Measurements from ENCODE around the gene PCDHA8.
"Not testable (repeated sequence)": the region's sequence is repeated elsewhere in the genome, so short reads cannot be mapped to it uniquely, and the experiment has no call there.

The PCDHA8 gene

DNA sequence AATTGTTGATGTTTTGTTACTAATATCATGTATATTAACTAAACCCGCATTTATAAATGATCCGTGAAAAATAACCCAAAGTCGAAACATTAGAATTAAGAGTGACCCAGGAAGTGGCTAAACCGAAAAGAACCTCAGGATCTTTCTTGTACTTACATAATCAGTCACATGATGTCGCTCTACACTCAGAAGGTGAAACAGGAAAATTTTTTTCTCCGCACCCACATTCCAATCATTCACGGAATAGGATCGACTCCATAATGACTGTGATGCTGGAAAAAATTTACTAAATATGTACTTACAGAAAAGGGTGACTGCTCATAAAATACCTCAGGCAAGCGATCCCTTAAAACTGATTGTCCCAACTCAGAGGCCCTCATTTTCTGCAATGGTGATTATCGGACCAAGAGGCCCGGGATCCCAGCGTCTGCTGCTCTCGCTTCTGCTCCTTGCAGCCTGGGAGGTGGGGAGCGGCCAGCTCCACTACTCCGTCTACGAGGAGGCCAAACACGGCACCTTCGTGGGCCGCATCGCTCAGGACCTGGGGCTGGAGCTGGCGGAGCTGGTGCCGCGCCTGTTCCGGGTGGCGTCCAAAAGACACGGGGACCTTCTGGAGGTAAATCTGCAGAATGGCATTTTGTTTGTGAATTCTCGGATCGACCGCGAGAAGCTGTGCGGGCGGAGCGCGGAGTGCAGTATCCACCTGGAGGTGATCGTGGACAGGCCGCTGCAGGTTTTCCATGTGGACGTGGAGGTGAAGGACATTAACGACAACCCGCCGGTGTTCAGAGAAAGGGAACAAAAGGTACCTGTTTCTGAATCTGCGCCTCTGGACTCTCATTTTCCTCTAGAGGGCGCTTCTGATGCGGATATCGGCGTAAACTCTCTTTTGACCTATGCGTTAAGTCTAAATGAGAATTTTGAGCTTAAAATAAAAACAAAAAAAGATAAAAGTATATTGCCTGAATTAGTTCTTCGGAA is 34.4 kb downstream of the PCDHA8 start, which contains the start of gene PCDHA12:
Gene PCDHA12, plus strand, starts transcription at position 224 of the 981 bp plus-strand sequence. Its CDS starts 165 bp downstream, at position 389.
- no peak for DNase-seq (ENCODE audit: low read depth)

DNA sequence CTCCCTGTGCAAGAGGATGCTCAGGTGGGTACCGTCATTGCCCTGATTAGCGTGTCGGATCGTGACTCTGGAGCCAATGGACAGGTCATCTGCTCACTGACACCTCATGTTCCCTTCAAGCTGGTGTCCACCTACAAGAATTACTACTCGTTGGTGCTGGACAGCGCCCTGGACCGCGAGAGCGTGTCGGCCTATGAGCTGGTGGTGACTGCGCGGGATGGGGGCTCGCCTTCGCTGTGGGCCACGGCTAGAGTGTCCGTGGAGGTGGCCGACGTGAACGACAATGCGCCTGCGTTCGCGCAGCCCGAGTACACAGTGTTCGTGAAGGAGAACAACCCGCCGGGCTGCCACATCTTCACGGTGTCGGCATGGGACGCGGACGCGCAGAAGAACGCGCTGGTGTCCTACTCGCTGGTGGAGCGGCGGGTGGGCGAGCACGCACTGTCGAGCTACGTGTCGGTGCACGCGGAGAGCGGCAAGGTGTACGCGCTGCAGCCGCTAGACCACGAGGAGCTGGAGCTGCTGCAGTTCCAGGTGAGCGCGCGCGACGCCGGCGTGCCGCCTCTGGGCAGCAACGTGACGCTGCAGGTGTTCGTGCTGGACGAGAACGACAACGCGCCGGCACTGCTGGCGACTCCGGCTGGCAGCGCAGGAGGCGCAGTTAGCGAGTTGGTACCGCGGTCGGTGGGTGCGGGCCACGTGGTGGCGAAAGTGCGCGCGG is 35.7 kb downstream of the PCDHA8 start:
- DNase-seq (ENCODE audit: low read depth): not testable (repeated sequence)

DNA sequence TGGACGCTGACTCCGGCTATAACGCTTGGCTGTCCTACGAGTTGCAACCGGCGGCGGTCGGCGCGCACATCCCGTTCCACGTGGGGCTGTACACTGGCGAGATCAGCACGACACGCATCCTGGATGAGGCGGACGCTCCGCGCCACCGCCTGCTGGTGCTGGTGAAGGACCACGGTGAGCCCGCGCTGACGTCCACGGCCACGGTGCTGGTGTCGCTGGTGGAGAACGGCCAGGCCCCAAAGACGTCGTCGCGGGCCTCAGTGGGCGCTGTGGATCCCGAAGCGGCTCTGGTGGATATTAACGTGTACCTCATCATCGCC is 36.2 kb downstream of the PCDHA8 start:
- DNase-seq (ENCODE audit: low read depth): no peak

DNA sequence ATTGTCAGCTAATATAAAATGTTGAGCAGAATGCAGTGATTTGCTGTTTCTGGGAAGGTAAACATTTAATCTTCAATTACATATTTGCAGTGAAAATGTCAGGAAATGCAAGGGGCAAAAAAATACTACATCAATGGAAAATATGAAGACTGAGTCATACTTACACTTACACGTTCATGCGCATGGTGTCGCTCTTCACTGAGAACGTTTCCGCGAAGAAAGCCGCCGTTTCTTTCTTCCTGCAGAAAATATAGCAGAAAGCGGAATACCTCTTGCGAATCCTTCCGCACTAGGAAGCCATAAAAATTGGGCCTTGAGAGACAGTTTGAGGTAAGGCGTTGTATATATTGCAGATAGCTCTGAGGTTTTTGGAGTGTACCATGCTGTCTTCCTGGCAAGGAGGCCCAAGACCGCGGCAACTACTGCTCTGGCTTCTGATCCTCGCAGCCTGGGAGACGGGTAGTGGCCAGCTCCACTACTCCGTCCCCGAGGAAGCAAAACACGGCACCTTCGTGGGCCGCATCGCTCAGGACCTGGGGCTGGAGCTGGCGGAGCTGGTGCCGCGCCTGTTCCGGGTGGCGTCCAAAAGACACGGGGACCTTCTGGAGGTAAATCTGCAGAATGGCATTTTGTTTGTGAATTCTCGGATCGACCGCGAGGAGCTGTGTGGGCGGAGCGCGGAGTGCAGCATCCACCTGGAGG is 41.1 kb downstream of the PCDHA8 start, which contains the start of gene PCDHA13:
Gene PCDHA13, plus strand, starts transcription at position 236 of the 702 bp plus-strand sequence. Its CDS starts 145 bp downstream, at position 381.
- DNase-seq (ENCODE audit: low read depth): no peak

DNA sequence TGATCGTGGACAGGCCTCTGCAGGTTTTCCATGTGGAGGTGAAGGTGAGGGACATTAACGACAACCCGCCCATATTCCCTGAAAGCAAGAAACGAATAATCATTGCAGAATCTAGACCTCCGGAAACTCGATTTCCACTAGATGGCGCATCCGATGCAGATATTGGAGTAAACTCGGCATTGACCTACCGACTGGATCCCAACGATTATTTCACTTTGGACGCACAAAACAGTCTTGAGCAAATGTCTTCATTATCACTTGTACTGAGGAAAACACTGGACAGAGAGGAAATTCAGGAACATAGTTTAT is 41.6 kb downstream of the PCDHA8 start:
- DNase-seq (ENCODE audit: low read depth): no peak

DNA sequence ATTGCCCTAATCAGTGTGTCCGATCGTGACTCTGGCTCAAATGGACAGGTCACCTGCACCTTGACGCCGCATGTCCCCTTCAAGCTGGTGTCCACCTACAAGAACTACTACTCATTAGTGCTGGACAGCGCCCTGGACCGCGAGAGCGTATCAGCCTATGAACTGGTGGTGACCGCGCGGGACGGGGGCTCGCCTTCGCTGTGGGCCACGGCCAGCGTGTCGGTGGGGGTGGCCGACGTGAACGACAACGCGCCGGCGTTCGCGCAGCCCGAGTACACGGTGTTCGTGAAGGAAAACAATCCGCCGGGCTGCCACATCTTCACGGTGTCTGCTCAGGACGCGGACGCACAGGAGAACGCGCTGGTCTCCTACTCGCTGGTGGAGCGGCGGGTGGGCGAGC is 42.4 kb downstream of the PCDHA8 start:
- no peak for DNase-seq (ENCODE audit: low read depth)

DNA sequence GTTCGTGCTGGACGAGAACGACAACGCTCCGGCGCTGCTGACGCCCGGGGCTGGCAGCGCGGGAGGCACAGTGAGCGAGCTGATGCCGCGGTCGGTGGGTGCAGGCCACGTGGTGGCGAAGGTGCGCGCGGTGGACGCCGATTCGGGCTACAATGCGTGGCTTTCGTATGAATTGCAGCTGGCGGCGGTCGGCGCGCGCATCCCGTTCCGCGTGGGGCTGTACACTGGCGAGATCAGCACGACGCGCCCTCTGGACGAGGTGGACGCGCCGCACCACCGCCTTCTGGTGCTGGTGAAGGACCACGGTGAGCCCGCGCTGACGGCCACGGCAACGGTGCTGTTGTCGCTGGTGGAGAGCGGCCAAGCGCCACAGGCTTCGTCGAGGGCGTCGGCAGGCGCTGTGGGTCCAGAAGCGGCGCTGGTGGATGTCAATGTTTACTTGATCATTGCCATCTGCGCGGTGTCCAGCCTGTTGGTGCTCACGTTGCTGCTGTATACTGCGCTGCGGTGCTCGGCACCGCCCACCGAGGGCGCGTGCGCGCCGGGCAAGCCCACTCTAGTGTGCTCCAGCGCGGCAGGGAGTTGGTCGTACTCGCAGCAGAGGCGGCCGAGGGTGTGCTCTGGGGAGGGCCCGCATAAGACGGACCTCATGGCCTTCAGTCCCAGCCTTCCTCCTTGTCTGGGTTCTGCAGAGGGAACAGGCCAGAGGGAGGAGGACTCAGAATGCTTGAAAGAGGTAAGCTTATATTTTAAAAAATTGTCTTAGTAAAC is 43.1 kb downstream of the PCDHA8 start:
- DNase-seq (ENCODE audit: low read depth): no peak
